Measurements from ENCODE around the gene SLAMF6. TPM values are rescaled to one million over a fixed set of nuclear protein-coding genes. Genes with fewer than 3 reads are reported as not detected.

SLAMF6 gene
- polyA plus RNA-seq, 2 of the 4 experiments (the other 2 are of a cell fraction) = not detected

- ATAC-seq (no peak), DNase-seq (ENCODE audit: low read depth in 1 of 2, low spot score in 1 of 2) (no peak), FAIRE-seq (no peak)
- WGBS (ENCODE audit: missing lambda C conversion rate) = 70% methylated on average over 4 of the region's 6 CpGs
- no peak overlapping the region for H3K27ac ChIP-seq
- H3K4me3 ChIP-seq = no peak overlapping the region
- ChIA-PET CTCF (no interaction called here), POLR2A (no interaction called here)
- no peak overlapping the region for H3K4me2 ChIP-seq
- TF ChIP-seq HEYL (CRISPR knock-in tag; IDR thresholded peaks at IDR 0.05) (no peak), PHF8 (IDR thresholded peaks at IDR 0.05; ENCODE audit: borderline replicate concordance, low read depth) (no peak), HES2 (IDR thresholded peaks at IDR 0.05) (no peak), ZFP36 (IDR thresholded peaks at IDR 0.05; ENCODE audit: borderline replicate concordance, partially characterized antibody) (no peak), TFCP2L1 (CRISPR knock-in tag; IDR thresholded peaks at IDR 0.05) (no peak), POLR2A (IDR thresholded peaks at IDR 0.05; ENCODE audit: low read length) (no peak), USF2 (IDR thresholded peaks at IDR 0.05) (no peak), EHMT2 (IDR thresholded peaks at IDR 0.05; ENCODE audit: low read depth) (no peak), FOSB (CRISPR knock-in tag; IDR thresholded peaks at IDR 0.05) (no peak), POLR2AphosphoS2 (conservative IDR thresholded peaks at IDR 0.05; ENCODE audit: low read length) (no peak)
- no peaks in the 10 kb centered on the region for H3K4me1 ChIP-seq
- H3K9me3 ChIP-seq = no peaks in the 10 kb centered on the region
Observed at GRCh38 chr1:160550572-160551034, 27.5 kb upstream of the SLAMF6 start.

GRCh38 chr1:160549665-160550006, 26.6 kb upstream of the SLAMF6 start:
- Histone ChIP-seq H3K4me1 (0 out of 3 replicates have a peak, but pooled peaks cover 4% of the 10 kb centered on the region), H3K27ac (no peak overlapping the region), H3K4me3 (no peak overlapping the region), H3K4me2 (no peak overlapping the region), H3K9me3 (no peaks in the 10 kb centered on the region)
- DNase-seq (ENCODE audit: low read depth in 1 of 2, low spot score in 1 of 2) (no peak), FAIRE-seq (no peak), ATAC-seq (no peak)
- TF ChIP-seq NPAS2 (CRISPR knock-in tag; IDR thresholded peaks at IDR 0.05; ENCODE audit: borderline replicate concordance) (no peak), JUN (IDR thresholded peaks at IDR 0.05) (no peak), HDAC2 (IDR thresholded peaks at IDR 0.05) (no peak), CEBPB (IDR thresholded peaks at IDR 0.05) (no peak), NR3C1 (IDR thresholded peaks at IDR 0.05) (no peak), TP53 (CRISPR knock-in tag; IDR thresholded peaks at IDR 0.05) (no peak)
- 48% methylated on average over 3 of the region's 3 CpGs for WGBS (ENCODE audit: missing lambda C conversion rate)
- ChIA-PET POLR2A (no interaction called here), CTCF (interaction anchor here (1.0 to 1.3 kb wide), 2 partner anchors 9 to 29 kb away, joined by 3 to 5 read pairs; partner anchors contain the start of gene CD84)

- TF ChIP-seq CHD2 (IDR thresholded peaks at IDR 0.05; ENCODE audit: low read length, partially characterized antibody) (no peak), BCL3 (IDR thresholded peaks at IDR 0.05) (no peak), NFE2L2 (conservative IDR thresholded peaks at IDR 0.05; ENCODE audit: low read length) (no peak), KDM1A (IDR thresholded peaks at IDR 0.05; ENCODE audit: low read depth) (no peak), HOXB5 (CRISPR knock-in tag; IDR thresholded peaks at IDR 0.05) (no peak), EHMT2 (IDR thresholded peaks at IDR 0.05; ENCODE audit: low read depth) (no peak), ZFP36 (IDR thresholded peaks at IDR 0.05; ENCODE audit: borderline replicate concordance, partially characterized antibody) (no peak), TFCP2L1 (CRISPR knock-in tag; IDR thresholded peaks at IDR 0.05) (no peak), EHF (CRISPR knock-in tag; IDR thresholded peaks at IDR 0.05) (no peak), HEYL (CRISPR knock-in tag; IDR thresholded peaks at IDR 0.05) (no peak), RFX5 (IDR thresholded peaks at IDR 0.05) (no peak), CEBPB (IDR thresholded peaks at IDR 0.05) (no peak), SMC3 (IDR thresholded peaks at IDR 0.05) (no peak), MAFK (IDR thresholded peaks at IDR 0.05; ENCODE audit: partially characterized antibody) (no peak), HES2 (IDR thresholded peaks at IDR 0.05) (no peak)
- CTCF ChIA-PET = interaction anchor here (1.0 to 1.3 kb wide), 2 partner anchors 8 to 30 kb away, joined by 3 to 5 read pairs; partner anchors contain the start of gene CD84
- ATAC-seq = no peak
- H3K9me3 ChIP-seq = no peaks in the 10 kb centered on the region
- H3K4me1 ChIP-seq = 0 out of 3 replicates have a peak, but pooled peaks cover 4% of the 10 kb centered on the region
- no peak for DNase-seq (ENCODE audit: low read depth in 1 of 2, low spot score in 1 of 2)
- no peak overlapping the region for H3K4me3 ChIP-seq
- FAIRE-seq = no peak
- POLR2A ChIA-PET = no interaction called here
- no peak overlapping the region for H3K27ac ChIP-seq
- H3K4me2 ChIP-seq = no peak overlapping the region
- 57% methylated on average over 5 of the region's 5 CpGs for WGBS (ENCODE audit: missing lambda C conversion rate)
Observed at GRCh38 chr1:160548960-160549664, 26.1 kb upstream of the SLAMF6 start.

Measured in A549 (cell line).